H1 (cell line): ENCODE data around the gene GRID1. TPM values are rescaled to one million over a fixed set of nuclear protein-coding genes. Genes with fewer than 3 reads are reported as not detected.

ENCODE experiments used
- CTCF ChIA-PET: fragments of 300-600 bp; sonication (Branson Sonifier 250); formaldehyde crosslinking; loops from one replicate; lab custom pipeline; 2021; ENCODE audit not compliant: partially characterized antibody; lab: Charles Lee
- POLR2A ChIA-PET: fragments of 300-600 bp; sonication (Branson Sonifier 250); formaldehyde crosslinking; loops from one replicate; lab custom pipeline; 2021; ENCODE audit warnings: inconsistent platforms; ENCODE audit not compliant: partially characterized antibody; lab: Charles Lee
- DNase-seq, 2 experiments: peaks; one replicate each; pipeline versions ENCODE4 v3.0.0 to v3.0.0-alpha.2; 2010 to 2022; ENCODE audit warnings: low spot score in 2 of 2, low read depth in 1 of 2, mixed read lengths in 1 of 2
- FAIRE-seq: peaks from 2 replicates; lab custom pipeline; 2011; peaks lifted over from hg19 to GRCh38; lab: Jason Lieb, UNC
- H2AFZ ChIP-seq: 2 replicates; pipeline ENCODE4 v1.8.1; 2012; ENCODE audit warnings: low read length, inconsistent platforms
- H2AK5ac ChIP-seq: 2 replicates; pipeline ENCODE4 v1.6.1; 2013; ENCODE audit warnings: low read depth, low read length
- H2BK120ac ChIP-seq: replicated peaks from 2 replicates; pipeline ENCODE3; 2013; ENCODE audit warnings: low read depth, low read length, inconsistent platforms
- H2BK12ac ChIP-seq: 2 replicates; pipeline ENCODE4 v1.6.1; 2013; ENCODE audit warnings: low read depth, low read length
- H2BK15ac ChIP-seq: 2 replicates; pipeline ENCODE4 v1.6.1; 2013; ENCODE audit warnings: low read length
- H2BK20ac ChIP-seq: 2 replicates; pipeline ENCODE4 v1.6.1; 2013; ENCODE audit warnings: low read length
- H2BK5ac ChIP-seq: 2 replicates; pipeline ENCODE4 v1.6.1; 2013; ENCODE audit warnings: low read depth, low read length
- H3K14ac ChIP-seq: 2 replicates; pipeline ENCODE4 v1.6.1; 2013; ENCODE audit warnings: inconsistent platforms; ENCODE audit not compliant: insufficient read length
- H3K18ac ChIP-seq: 2 replicates; pipeline ENCODE4 v1.6.1; 2013; ENCODE audit warnings: low read length; ENCODE audit errors: extremely low read depth
- H3K23ac ChIP-seq: 2 replicates; pipeline ENCODE4 v1.6.1; 2013; ENCODE audit warnings: inconsistent platforms; ENCODE audit not compliant: insufficient read length
- H3K23me2 ChIP-seq: 2 replicates; pipeline ENCODE4 v1.6.1; 2013; ENCODE audit warnings: low read depth, low read length
- H3K27ac ChIP-seq: 2 replicates; pipeline ENCODE4 v1.6.1; 2011; ENCODE audit warnings: low read depth, low read length, inconsistent platforms
- H3K27me3 ChIP-seq, 4 experiments: replicated peaks in 1 of 4; 1 replicate in 1 of 4; 2 replicates in 3 of 4; pipeline versions ENCODE4 v1.6.1 to v1.8.1; 2011 to 2013; ENCODE audit warnings: low read length in 3 of 4, mild to moderate bottlenecking in 3 of 4, inconsistent platforms in 2 of 4, mixed read lengths in 2 of 4, moderate library complexity in 1 of 4; ENCODE audit not compliant: control insufficient read depth in 3 of 4, insufficient read depth in 3 of 4; ENCODE audit errors: extremely low read depth in 1 of 4
- H3K36me3 ChIP-seq, 4 experiments: 2 replicates each; pipeline versions ENCODE4 v1.6.1 to v1.8.1; 2011 to 2013; ENCODE audit warnings: mild to moderate bottlenecking in 4 of 4, low read length in 3 of 4, moderate library complexity in 2 of 4, control low read depth in 1 of 4, inconsistent platforms in 1 of 4; ENCODE audit not compliant: insufficient read depth in 4 of 4, control insufficient read depth in 2 of 4
- H3K4ac ChIP-seq: replicated peaks from 2 replicates; pipeline ENCODE3; 2013; ENCODE audit warnings: low read length, low read depth, mixed read lengths, inconsistent platforms; ENCODE audit not compliant: insufficient read length
- H3K4me1 ChIP-seq, 4 experiments: replicated peaks in 1 of 4; 1 replicate in 1 of 4; 2 replicates in 3 of 4; pipeline versions ENCODE4 v1.6.1 to v1.8.1; 2011 to 2013; ENCODE audit warnings: low read length in 3 of 4, inconsistent platforms in 2 of 4, mixed read lengths in 1 of 4; ENCODE audit not compliant: insufficient read depth in 4 of 4, control insufficient read depth in 3 of 4
- H3K4me2 ChIP-seq, 2 experiments: 2 replicates each; pipeline versions ENCODE4 v1.6.1 to v1.8.1; 2011 to 2013; ENCODE audit warnings: low read depth in 2 of 2, low read length in 2 of 2, control low read depth in 1 of 2, inconsistent platforms in 1 of 2, mild to moderate bottlenecking in 1 of 2; ENCODE audit not compliant: insufficient read depth in 1 of 2
- H3K4me3 ChIP-seq, 4 experiments: fragments of 200-600, 300-600 bp in 1 of 4; sonication (generic), shearing (Covaris generic), sonication (Bioruptor Twin) in 1 of 4; 2 replicates each; pipeline versions ENCODE4 v1.5.1 to v1.8.1; 2011 to 2016; ENCODE audit warnings: low read length in 4 of 4, low read depth in 3 of 4, control low read depth in 2 of 4, inconsistent platforms in 2 of 4, mild to moderate bottlenecking in 2 of 4, mixed read lengths in 1 of 4, moderate library complexity in 1 of 4; ENCODE audit not compliant: insufficient read depth in 2 of 4; ENCODE audit errors: extremely low read depth in 1 of 4
- H3K56ac ChIP-seq: replicated peaks from 2 replicates; pipeline ENCODE3; 2013; ENCODE audit warnings: low read depth, mild to moderate bottlenecking, mixed read lengths, low read length, inconsistent platforms; ENCODE audit not compliant: insufficient read length
- H3K79me1 ChIP-seq: 2 replicates; pipeline ENCODE4 v1.6.1; 2013; ENCODE audit warnings: low read depth, low read length, control low read depth
- H3K79me2 ChIP-seq, 2 experiments: 2 replicates each; pipeline versions ENCODE4 v1.6.1 to v1.8.1; 2012 to 2013; ENCODE audit warnings: low read length in 2 of 2, mild to moderate bottlenecking in 2 of 2, inconsistent platforms in 1 of 2; ENCODE audit not compliant: insufficient read depth in 2 of 2, control insufficient read depth in 1 of 2
- H3K9ac ChIP-seq, 4 experiments: replicated peaks in 1 of 4; 1 replicate in 1 of 4; 2 replicates in 3 of 4; pipeline versions ENCODE4 v1.6.1 to v1.8.1; 2011 to 2013; ENCODE audit warnings: low read depth in 3 of 4, low read length in 3 of 4, control low read depth in 2 of 4, mild to moderate bottlenecking in 2 of 4, moderate library complexity in 2 of 4, inconsistent platforms in 1 of 4; ENCODE audit errors: extremely low read depth in 1 of 4
- H3K9me3 ChIP-seq, 2 experiments: 2 replicates each; pipeline versions ENCODE4 v1.6.1 to v1.8.1; 2012 to 2013; ENCODE audit warnings: mild to moderate bottlenecking in 2 of 2, moderate library complexity in 2 of 2, control low read depth in 1 of 2, inconsistent platforms in 1 of 2, low read depth in 1 of 2, low read length in 1 of 2, mixed read lengths in 1 of 2; ENCODE audit not compliant: insufficient read depth in 2 of 2
- H4K20me1 ChIP-seq, 2 experiments: replicated peaks in 1 of 2; 2 replicates each; pipeline versions ENCODE3 to v1.8.1; 2011 to 2013; ENCODE audit warnings: inconsistent platforms in 2 of 2, low read length in 2 of 2, mild to moderate bottlenecking in 1 of 2; ENCODE audit not compliant: insufficient read depth in 2 of 2, control insufficient read depth in 1 of 2
- H4K5ac ChIP-seq: 2 replicates; pipeline ENCODE4 v1.6.1; 2013; ENCODE audit warnings: low read length, low read depth, mixed read lengths, inconsistent platforms; ENCODE audit not compliant: insufficient read length
- H4K8ac ChIP-seq: 2 replicates; pipeline ENCODE4 v1.8.0; 2013; ENCODE audit warnings: mild to moderate bottlenecking, moderate library complexity, low read length, inconsistent platforms; ENCODE audit not compliant: insufficient read depth; ENCODE audit errors: extremely low read depth
- H4K91ac ChIP-seq: replicated peaks from 2 replicates; pipeline ENCODE3; 2013; ENCODE audit warnings: low read length, mixed read lengths, inconsistent platforms; ENCODE audit not compliant: insufficient read length
- BACH1 ChIP-seq: IDR thresholded peaks from 2 replicates; pipeline ENCODE4 v1.6.1; 2012; ENCODE audit warnings: low read length, improper control_type of control experiment
- CTBP2 ChIP-seq: IDR thresholded peaks from 2 replicates; pipeline ENCODE4 v1.7.0; 2011; ENCODE audit warnings: borderline replicate concordance, mild to moderate bottlenecking, moderate library complexity, mixed read lengths, low read length; ENCODE audit not compliant: insufficient read depth, insufficient read length
- EGR1 ChIP-seq: IDR thresholded peaks from 2 replicates; pipeline ENCODE4 v1.6.1; 2011; ENCODE audit warnings: low read depth, low read length, borderline replicate concordance
- JUND ChIP-seq: IDR thresholded peaks from 2 replicates; pipeline ENCODE4 v1.6.1; 2011; ENCODE audit warnings: mild to moderate bottlenecking, improper control_type of control experiment, low read length
- KDM1A ChIP-seq: fragments of 200-600, 300-600 bp; sonication (generic); IDR thresholded peaks from 2 replicates; pipeline ENCODE4 v1.7.1; 2016; ENCODE audit warnings: mild to moderate bottlenecking, low read length, borderline replicate concordance
- NRF1 ChIP-seq: IDR thresholded peaks from 2 replicates; pipeline ENCODE4 v1.6.1; 2011; ENCODE audit warnings: mild to moderate bottlenecking, low read depth, low read length, improper control_type of control experiment
- PHF8 ChIP-seq: fragments of 200-600 bp; sonication (generic); conservative IDR thresholded peaks from 2 replicates; pipeline ENCODE4 v1.7.1; 2012; ENCODE audit warnings: low read depth, mild to moderate bottlenecking, inconsistent platforms, low read length, moderate library complexity
- SIN3A ChIP-seq, 2 experiments: IDR thresholded peaks in 1 of 2; conservative IDR thresholded peaks in 1 of 2; 2 replicates each; pipeline ENCODE4 v1.6.1; 2011 to 2012; ENCODE audit warnings: low read length in 2 of 2, improper control_type of control experiment in 1 of 2, low read depth in 1 of 2, mild to moderate bottlenecking in 1 of 2
- SRF ChIP-seq: IDR thresholded peaks from 2 replicates; pipeline ENCODE4 v1.6.1; 2011; ENCODE audit warnings: mild to moderate bottlenecking, low read depth, low read length, moderate library complexity
- TBP ChIP-seq: IDR thresholded peaks from 2 replicates; pipeline ENCODE4 v1.6.1; 2011; ENCODE audit warnings: low read depth, low read length, improper control_type of control experiment
- WGBS, 2 experiments: shearing (Covaris generic) in 1 of 2; methylation state at CpG; one replicate each; pipeline versions ENCODE4 v1.1.6 to v1.1.7; 2013 to 2015; ENCODE audit warnings: low lambda C conversion rate in 2 of 2, mixed read lengths in 2 of 2, inconsistent platforms in 1 of 2, low coverage in 1 of 2, missing lambda C conversion rate in 1 of 2; ENCODE audit not compliant: insufficient replicate concordance in 2 of 2, insufficient coverage in 1 of 2, insufficient read length in 1 of 2; ENCODE audit errors: extremely low coverage in 1 of 2, missing lambda C conversion rate in 1 of 2; 5-methylcytosine and 5-hydroxymethylcytosine counted together
- polyA plus RNA-seq, 7 experiments: library from polyadenylated mRNA; depleted of rRNA in 3 of 7; stranded (reverse) in 5 of 7; unstranded in 2 of 7; fragments of >200 nt in 5 of 7; fragments of 200-250 nt in 2 of 7; gene quantifications; 1 replicate in 5 of 7; 2 replicates in 1 of 7; 4 replicates in 1 of 7; pipeline versions ENCODE4 v1.2.1 to v1.2.3, GENCODE V29; 2011 to 2013; ENCODE audit warnings: missing spikeins in 2 of 7, mixed read lengths in 2 of 7
- total RNA-seq: library from RNA; stranded (reverse); fragmentation: NEBNext Ultra II Directional; extraction: Animal tissue kit (Norgen Biotek cat#: 25700); gene quantifications from 2 replicates; pipeline ENCODE4 v1.2.1, GENCODE V29; 2021
- TF ChIP-seq, protein P1 (sequence below): IDR thresholded peaks from 2 replicates; pipeline ENCODE4 v1.6.1; 2011; ENCODE audit warnings: low read length, improper control_type of control experiment

The GRID1 gene
- total and polyA plus RNA-seq, 2 of the 8 experiments (the other 6 are each of a cell fraction or from before 2014, with no cell fraction given) = 0.22 to 0.30 TPM

DNA sequence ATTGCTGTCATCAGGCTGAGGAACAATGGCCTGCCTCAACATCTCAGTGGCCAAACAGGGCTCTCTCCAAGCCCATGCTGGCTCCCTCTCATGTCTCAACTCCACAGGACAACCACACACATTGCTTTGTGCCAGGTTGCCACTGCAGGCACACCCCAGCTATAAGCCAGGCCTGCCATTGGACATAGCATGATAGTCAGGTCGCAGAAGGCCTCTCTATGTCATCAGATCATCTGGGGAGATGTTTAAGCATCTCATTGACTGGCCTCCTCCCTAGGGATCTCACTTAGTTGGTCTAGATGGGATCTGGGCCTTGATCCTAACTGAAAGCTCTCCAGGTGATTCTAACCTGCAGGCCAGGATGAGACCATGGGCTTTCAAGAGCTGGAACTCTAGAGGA, 257.2 kb downstream of the GRID1 start:
- no peak overlapping the region for H3K18ac ChIP-seq
- H3K23me2 ChIP-seq = no peaks in the 10 kb centered on the region
- no peaks in the 10 kb centered on the region for H3K79me2 ChIP-seq
- H2BK120ac ChIP-seq = no peak overlapping the region
- FAIRE-seq (no peak), DNase-seq (no peak)
- H2AFZ ChIP-seq = no peak overlapping the region
- H3K27me3 ChIP-seq = no peaks in the 10 kb centered on the region
- no peak overlapping the region for H2BK5ac ChIP-seq
- H3K79me1 ChIP-seq = no peaks in the 10 kb centered on the region
- no peak for TF ChIP-seq PHF8
- TF ChIP-seq SRF = no peak
- no peak for TF ChIP-seq JUND
- no peak for TF ChIP-seq EGR1
- TF ChIP-seq NRF1 = no peak
- TF ChIP-seq CTBP2 = no peak
- TF ChIP-seq, protein P1, sequence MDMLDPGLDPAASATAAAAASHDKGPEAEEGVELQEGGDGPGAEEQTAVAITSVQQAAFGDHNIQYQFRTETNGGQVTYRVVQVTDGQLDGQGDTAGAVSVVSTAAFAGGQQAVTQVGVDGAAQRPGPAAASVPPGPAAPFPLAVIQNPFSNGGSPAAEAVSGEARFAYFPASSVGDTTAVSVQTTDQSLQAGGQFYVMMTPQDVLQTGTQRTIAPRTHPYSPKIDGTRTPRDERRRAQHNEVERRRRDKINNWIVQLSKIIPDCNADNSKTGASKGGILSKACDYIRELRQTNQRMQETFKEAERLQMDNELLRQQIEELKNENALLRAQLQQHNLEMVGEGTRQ = no peak
- no peak for TF ChIP-seq TBP
- TF ChIP-seq SIN3A (conservative IDR thresholded peaks at IDR 0.05 in 1 of 2, IDR thresholded peaks at IDR 0.05 in 1 of 2; ENCODE audit: low read depth in 1 of 2, low read length in 2 of 2) = no peak
- no peak for TF ChIP-seq KDM1A
- TF ChIP-seq BACH1 = no peak
- no peaks in the 10 kb centered on the region for H3K4me1 ChIP-seq
- H4K91ac ChIP-seq = no peak overlapping the region
- H3K4me2 ChIP-seq = no peak overlapping the region
- no peak overlapping the region for H2AK5ac ChIP-seq
- H3K23ac ChIP-seq = no peak overlapping the region
- H3K36me3 ChIP-seq = no peaks in the 10 kb centered on the region
- no peak overlapping the region for H4K8ac ChIP-seq
- H4K5ac ChIP-seq = no peak overlapping the region
- no peak overlapping the region for H3K56ac ChIP-seq
- no peaks in the 10 kb centered on the region for H3K9me3 ChIP-seq
- no peak overlapping the region for H2BK15ac ChIP-seq
- no peak overlapping the region for H3K4ac ChIP-seq
- no peak overlapping the region for H3K4me3 ChIP-seq
- H2BK12ac ChIP-seq = no peak overlapping the region
- H2BK20ac ChIP-seq = no peak overlapping the region
- WGBS, 2 experiments = 88% methylated on average over 1 of the region's 1 CpG; no CpG with 5 or more reads in 1 of the 2 experiments
- H4K20me1 ChIP-seq = no peaks in the 10 kb centered on the region
- H3K27ac ChIP-seq = no peak overlapping the region
- POLR2A ChIA-PET = no interaction called here
- H3K9ac ChIP-seq = no peak overlapping the region
- CTCF ChIA-PET = interaction anchor here (0.8 to 3.8 kb wide), 13 partner anchors 8 to 197 kb away, joined by 3 to 18 read pairs (median 5); no protein-coding TSS in a partner anchor
- no peak overlapping the region for H3K14ac ChIP-seq
